ENCODE data around the gene EDN2.

EDN2 gene

GRCh38 chr1:41482001-41482765 lies 2.3 kb downstream of the EDN2 start:
- no peak for DNase-seq

GRCh38 chr1:41481109-41481775 lies 3.2 kb downstream of the EDN2 start:
- DNase-seq, result no peak

GRCh38 chr1:41480204-41481108 lies 4.0 kb downstream of the EDN2 start:
- DNase-seq, result no peak

- no peak for DNase-seq
Measured at GRCh38 chr1:41479808-41480160, 4.7 kb downstream of the EDN2 start.

DNA sequence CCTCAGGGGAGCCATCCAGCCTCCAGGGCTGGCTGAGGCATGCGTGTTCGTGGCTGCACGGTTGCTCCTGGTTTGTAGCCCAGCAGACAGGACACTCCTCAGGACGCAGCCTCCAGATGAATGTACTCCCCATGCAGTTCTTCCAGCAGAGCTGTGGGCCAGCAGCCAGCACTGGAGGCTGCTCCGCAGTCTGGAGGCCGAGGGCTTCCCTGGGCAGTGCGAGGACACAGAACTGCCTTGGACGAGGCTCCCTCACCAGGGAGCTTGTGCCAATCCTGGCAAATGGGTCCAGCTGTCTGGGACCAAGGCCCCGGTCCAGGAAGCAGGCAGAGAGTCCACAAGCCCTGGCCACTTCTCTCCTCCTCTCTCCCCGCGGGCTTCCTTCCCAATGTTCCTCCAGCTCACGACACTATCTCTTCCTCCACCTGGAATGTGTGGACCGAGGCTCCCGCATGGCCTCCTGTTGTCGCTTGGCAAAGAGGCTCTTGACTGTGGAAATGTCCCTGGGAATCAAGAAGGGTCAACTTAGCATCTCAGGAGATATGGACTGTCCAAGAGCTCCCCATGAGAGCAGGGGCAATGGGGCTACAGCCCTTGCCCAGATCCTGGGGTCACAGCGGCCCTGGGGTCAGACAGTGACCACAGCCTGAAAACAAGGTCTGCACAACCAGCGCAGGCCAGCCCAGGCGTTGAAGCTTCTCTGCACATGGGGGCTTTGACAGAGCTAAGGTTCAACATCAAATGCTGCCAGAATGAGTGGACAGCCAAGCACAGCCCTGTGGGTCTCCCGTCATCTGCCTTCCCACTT lies 5.3 kb downstream of the EDN2 start:
- DNase-seq, result no peak

- no peak for DNase-seq
Measured at GRCh38 chr1:41478118-41478748, 6.2 kb downstream of the EDN2 start.

GRCh38 chr1:41476807-41477361 lies 7.6 kb downstream of the EDN2 start:
- DNase-seq, result no peak

- DNase-seq, result no peak
Measured at GRCh38 chr1:41475859-41476567, 8.5 kb downstream of the EDN2 start.

GRCh38 chr1:41475346-41475745 lies 9.1 kb downstream of the EDN2 start:
- DNase-seq, result no peak

GRCh38 chr1:41474490-41475271 lies 9.8 kb downstream of the EDN2 start:
- no peak for DNase-seq

GRCh38 chr1:41473738-41474362 lies 10.6 kb downstream of the EDN2 start:
- no peak for DNase-seq

DNA sequence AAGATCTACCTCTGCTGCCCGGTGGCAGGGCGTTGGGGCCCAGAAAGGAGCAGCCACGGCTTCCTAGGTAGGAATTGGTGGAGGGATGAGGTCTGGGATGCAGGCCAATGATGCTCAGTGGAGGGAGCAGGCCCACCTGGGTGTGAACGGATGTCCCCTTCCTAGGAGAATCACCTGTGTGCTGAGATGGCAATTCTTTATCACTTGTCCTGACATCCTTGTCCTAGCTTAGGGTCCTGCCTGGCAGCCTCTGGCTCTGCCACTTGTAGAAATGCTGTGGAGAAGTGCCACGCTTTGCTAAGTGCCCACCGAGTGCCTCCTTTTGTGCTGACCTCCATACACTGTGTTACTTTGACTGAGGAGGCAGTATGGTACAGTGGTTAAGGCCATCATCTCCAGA lies 12.8 kb downstream of the EDN2 start:
- DNase-seq, result no peak

DNA sequence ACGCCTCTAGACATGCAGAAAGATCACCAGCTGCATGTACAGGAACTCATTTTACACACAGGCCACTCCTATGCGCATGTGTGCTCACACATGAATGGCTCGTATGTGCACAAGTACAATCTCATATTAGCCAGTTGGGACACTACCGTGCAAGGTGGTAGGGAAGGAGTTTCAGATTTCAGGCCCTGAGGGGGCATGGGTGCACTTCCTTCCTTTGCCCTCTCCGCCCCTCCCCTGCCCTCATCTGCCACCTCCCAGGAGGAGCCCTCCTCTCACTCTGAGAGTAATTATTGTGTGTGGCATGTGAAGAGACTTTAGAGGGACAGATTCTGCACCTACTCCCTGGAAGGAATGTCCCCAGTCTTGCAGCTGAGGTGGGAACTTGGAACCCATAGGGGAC lies 14.8 kb downstream of the EDN2 start:
- no peak for DNase-seq

DNA sequence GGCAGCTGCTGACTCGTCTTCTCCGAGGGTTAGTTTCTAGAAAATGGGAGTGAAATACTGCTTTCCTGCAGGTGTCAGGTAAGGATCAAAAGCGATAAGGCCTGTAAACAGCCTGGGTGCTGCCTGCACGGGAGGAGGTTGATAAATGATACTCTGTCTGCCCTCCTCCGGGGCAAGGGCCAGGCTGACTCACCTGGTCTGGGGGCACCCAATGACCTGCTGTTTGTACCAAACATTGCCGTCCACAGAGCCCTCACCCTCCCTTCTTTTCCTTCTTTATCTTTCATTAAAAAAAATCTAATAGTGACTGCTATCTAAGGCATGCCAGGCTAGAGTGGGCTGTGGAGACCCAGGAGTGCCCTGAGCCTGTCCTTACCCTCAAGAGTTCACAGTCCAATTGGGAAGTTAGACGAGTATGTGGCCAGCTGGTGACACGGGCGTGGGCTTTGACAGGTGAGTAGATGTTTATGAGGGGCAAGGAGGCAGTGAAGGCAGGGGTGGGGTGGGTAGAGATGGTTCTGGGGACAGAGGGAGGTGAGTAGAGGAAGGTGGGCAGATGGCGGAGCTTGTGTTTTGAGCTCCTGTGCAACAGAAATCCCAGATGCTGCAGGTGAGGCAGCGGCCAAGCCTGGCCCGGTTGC lies 16.2 kb downstream of the EDN2 start:
- no peak for DNase-seq

GRCh38 chr1:41467673-41468072 lies 16.8 kb downstream of the EDN2 start:
- no peak for DNase-seq

DNA sequence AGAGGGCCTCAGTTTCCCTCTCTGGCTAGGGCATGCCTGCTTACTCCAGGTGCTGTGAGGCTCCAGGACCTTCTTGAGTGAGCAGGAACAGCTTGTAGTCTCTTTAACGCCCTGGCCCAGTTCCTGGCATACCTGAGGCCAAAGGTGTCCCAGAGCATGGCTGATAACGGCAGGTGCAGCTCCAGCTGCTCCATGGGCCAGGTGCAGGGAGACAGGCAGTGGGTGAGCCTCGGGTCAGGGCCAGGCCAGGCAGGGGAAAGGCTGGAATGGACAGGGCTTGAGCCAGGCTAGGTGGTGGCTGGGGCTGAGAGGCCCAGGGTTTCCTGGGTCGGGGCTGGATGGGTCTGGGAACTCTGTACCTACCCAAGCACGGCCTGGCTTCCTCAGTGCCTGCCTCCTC lies 18.3 kb downstream of the EDN2 start:
- no peak for DNase-seq

GRCh38 chr1:41465741-41466140 lies 18.7 kb downstream of the EDN2 start:
- DNase-seq, result no peak

- DNase-seq, result no peak
Measured at GRCh38 chr1:41464885-41465284, 19.6 kb downstream of the EDN2 start.

GRCh38 chr1:41463516-41463915 lies 21.0 kb downstream of the EDN2 start:
- DNase-seq, result no peak

DNA sequence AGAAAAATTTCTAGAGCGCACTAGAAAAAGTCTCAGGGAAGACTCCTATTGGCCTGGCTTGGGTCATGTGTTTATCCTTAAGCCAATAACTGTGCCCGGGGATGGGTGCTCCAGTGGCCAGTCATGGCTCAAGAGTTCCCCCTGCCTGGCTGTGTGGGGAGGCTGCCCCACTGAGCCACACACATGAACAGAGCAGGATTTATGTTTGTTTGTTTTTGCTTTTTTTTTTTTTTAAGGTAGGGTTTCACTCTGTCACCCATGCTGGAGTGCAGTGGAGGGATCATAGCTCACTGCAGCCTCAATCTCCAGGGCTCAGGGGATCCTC lies 21.8 kb downstream of the EDN2 start:
- no peak for DNase-seq

Data from NCI-H1436 treated with DMSO at 0.1 percent for 48 hours (cell line).